GM10248 (cell line): ENCODE measurements around the gene LIME1.

Experiments used
- CTCF ChIA-PET: fragments of 300-600 bp; sonication (Branson Sonifier 250); formaldehyde crosslinking; extraction: SDS; loops from one replicate; lab custom pipeline; 2021; ENCODE audit warnings: antibody characterized with exemption; lab: Yijun Ruan, JAX
- POLR2A ChIA-PET: fragments of 350-650 bp; sonication (Branson Sonifier 250); formaldehyde crosslinking; extraction: SDS; loops from one replicate; lab custom pipeline; 2020; ENCODE audit warnings: antibody characterized with exemption; lab: Yijun Ruan, JAX
- DNase-seq: peaks from one replicate; pipeline ENCODE4 v3.0.0; 2012; ENCODE audit errors: extremely low spot score
- TF ChIP-seq, protein P1 (sequence below): IDR thresholded peaks from 2 replicates; pipeline ENCODE4 v1.5.1; 2012; ENCODE audit warnings: mild to moderate bottlenecking, low read depth; ENCODE audit errors: extremely low read depth, missing control alignments, control extremely low read depth

LIME1 gene

GRCh38 chr20:63705232-63706026 is 31.0 kb upstream of the LIME1 start:
- DNase-seq, result peak; percentile 11
- POLR2A ChIA-PET, result no interaction called here
- TF ChIP-seq, protein P1, sequence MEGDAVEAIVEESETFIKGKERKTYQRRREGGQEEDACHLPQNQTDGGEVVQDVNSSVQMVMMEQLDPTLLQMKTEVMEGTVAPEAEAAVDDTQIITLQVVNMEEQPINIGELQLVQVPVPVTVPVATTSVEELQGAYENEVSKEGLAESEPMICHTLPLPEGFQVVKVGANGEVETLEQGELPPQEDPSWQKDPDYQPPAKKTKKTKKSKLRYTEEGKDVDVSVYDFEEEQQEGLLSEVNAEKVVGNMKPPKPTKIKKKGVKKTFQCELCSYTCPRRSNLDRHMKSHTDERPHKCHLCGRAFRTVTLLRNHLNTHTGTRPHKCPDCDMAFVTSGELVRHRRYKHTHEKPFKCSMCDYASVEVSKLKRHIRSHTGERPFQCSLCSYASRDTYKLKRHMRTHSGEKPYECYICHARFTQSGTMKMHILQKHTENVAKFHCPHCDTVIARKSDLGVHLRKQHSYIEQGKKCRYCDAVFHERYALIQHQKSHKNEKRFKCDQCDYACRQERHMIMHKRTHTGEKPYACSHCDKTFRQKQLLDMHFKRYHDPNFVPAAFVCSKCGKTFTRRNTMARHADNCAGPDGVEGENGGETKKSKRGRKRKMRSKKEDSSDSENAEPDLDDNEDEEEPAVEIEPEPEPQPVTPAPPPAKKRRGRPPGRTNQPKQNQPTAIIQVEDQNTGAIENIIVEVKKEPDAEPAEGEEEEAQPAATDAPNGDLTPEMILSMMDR, result no peak
- CTCF ChIA-PET, result interaction anchor here (1.0 to 4.2 kb wide), 4 partner anchors 17 to 168 kb away, joined by 3 to 21 read pairs (median 4); partner anchors contain the start of genes PTK6 and TPD52L2

DNA sequence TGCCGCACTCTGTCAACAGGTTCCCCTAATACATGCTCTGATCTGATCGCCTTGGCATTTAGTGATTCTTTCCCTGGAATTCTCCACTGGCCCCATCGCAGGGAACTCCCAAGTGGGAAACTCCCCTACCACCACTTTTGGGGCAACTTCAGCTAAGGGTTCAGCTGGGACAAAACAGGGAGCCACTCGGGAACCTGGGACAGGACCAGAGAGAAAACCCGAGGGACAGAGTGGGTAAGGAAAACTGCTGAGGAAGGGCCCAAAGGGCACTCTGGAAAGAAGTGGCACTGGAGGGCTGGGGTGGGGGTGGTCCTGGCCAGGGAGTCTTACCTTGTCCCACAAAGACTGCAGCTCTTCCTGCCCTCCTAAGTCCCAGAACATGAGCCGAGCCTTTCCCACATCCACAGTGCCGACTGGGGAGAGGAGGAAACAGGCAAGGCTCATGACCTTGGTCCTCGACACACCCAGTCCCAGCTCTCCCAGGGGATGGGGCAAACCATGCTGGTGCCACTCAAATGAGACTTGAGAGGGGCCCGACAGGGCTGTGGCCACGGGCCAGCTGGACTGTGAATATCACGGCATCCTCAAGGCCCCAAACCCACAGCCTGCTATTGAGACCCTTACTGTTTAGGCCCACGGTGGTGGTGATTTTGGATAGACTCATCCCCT is 30.3 kb upstream of the LIME1 start:
- TF ChIP-seq, protein P1, result no peak
- ChIA-PET CTCF (interaction anchor here (1.2 to 4.2 kb wide), 5 partner anchors 16 to 169 kb away, joined by 3 to 21 read pairs (median 4); partner anchors contain the start of genes LIME1 and PTK6), POLR2A (interaction anchor here (0.6 kb wide), 1 partner anchor 18 kb away, joined by 8 read pairs; no protein-coding TSS in a partner anchor)
- no peak for DNase-seq

- peak; percentile 74 for DNase-seq
- TF ChIP-seq, protein P1, result peak; percentile 81
- ChIA-PET CTCF (interaction anchor here (0.5 to 4.2 kb wide), 16 partner anchors 9 to 274 kb away, joined by 3 to 21 read pairs (median 5); partner anchors contain the start of genes LIME1, PRPF6, PTK6 and TNFRSF6B), POLR2A (interaction anchor here (1.2 kb wide), 1 partner anchor 32 kb away, joined by 3 read pairs; the partner anchor contains the start of gene SLC2A4RG)
Observed at GRCh38 chr20:63706852-63707557, 29.5 kb upstream of the LIME1 start.

GRCh38 chr20:63707558-63708300 is 28.7 kb upstream of the LIME1 start, which contains the start of the genes ARFRP1 and ZGPAT:
ARFRP1 (minus strand) TSS chr20:63707976; CDS start chr20:63707091, 885 bp downstream.
ZGPAT (plus strand) TSS chr20:63708039; CDS start chr20:63708581, 542 bp downstream.
- DNase-seq, result peak; percentile 92
- ChIA-PET CTCF (interaction anchor here (0.5 to 4.2 kb wide), 18 partner anchors 9 to 273 kb away, joined by 3 to 21 read pairs (median 4); partner anchors contain the start of genes LIME1, PRPF6, PTK6 and TNFRSF6B), POLR2A (interaction anchor here (0.5 to 1.2 kb wide), 3 partner anchors 32 to 353 kb away, joined by 3 to 4 read pairs (median 3); partner anchors contain the start of gene SLC2A4RG)
- TF ChIP-seq, protein P1, result no peak

DNA sequence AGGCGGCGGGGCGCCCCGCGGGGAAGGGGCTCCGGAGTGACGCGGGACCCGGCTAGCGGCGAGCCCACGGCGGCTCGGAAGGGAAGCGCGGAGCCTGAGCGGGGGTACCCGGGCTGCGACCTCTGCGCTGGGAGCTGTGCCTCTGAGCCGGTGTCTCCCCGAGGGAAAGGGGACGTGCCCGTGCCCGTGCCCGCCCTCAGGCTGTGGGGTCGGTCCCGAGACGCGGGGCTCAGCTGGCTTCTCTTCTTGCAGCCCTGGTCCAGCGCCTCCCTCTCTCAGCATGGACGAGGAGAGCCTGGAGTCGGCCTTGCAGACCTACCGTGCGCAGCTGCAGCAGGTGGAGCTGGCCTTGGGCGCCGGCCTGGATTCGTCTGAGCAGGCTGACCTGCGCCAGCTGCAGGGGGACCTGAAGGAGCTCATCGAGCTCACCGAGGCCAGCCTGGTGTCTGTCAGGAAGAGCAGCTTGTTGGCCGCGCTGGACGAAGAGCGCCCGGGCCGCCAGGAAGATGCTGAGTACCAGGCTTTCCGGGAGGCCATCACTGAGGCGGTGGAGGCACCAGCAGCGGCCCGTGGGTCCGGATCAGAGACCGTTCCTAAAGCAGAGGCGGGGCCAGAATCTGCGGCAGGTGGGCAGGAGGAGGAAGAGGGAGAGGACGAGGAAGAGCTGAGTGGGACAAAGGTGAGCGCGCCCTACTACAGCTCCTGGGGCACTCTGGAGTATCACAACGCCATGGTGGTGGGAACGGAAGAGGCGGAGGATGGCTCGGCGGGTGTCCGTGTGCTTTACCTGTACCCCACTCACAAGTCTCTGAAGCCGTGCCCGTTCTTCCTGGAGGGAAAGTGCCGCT is 27.9 kb upstream of the LIME1 start:
- ChIA-PET CTCF (interaction anchor here (0.9 to 4.2 kb wide), 16 partner anchors 9 to 272 kb away, joined by 3 to 21 read pairs (median 5); partner anchors contain the start of genes LIME1, PRPF6, PTK6 and TNFRSF6B), POLR2A (interaction anchor here (0.5 to 1.2 kb wide), 3 partner anchors 31 to 352 kb away, joined by 3 to 4 read pairs (median 3); partner anchors contain the start of gene SLC2A4RG)
- DNase-seq, result peak; percentile 30
- TF ChIP-seq, protein P1, result no peak
